Heart left ventricle (tissue), 16 donors: Measurements from ENCODE around the gene PLCB1. TPM values are rescaled to one million over a fixed set of nuclear protein-coding genes. Genes with fewer than 3 reads are reported as not detected.

Experiments
- ATAC-seq, 4 donors: fragments of 200-7000 bp; cut with Tn5 transposase; one replicate each; pipeline ENCODE4 v1.9.1; 2020 to 2022; ENCODE audit warnings: moderate library complexity in 4 of 4, mild to moderate bottlenecking in 3 of 4, moderate number of reproducible peaks in 1 of 4
- DNase-seq, 5 donors: peaks; one replicate each; pipeline ENCODE4 v3.0.0-alpha.2; 2020
- H3K27ac ChIP-seq, 12 donors: fragments of 200-600 bp; sonication (generic) in 4 of 12; one replicate each; pipeline versions ENCODE4 v1.5.0 to v1.8.0; 2016 to 2022; ENCODE audit warnings: mild to moderate bottlenecking in 2 of 12
- H3K27me3 ChIP-seq, 9 donors: fragments of 200-600 bp; sonication (generic) in 2 of 9; one replicate each; pipeline versions ENCODE4 v1.5.1 to v1.8.0; 2016 to 2022; ENCODE audit warnings: mild to moderate bottlenecking in 3 of 9
- H3K36me3 ChIP-seq, 9 donors: fragments of 200-600 bp; sonication (generic) in 2 of 9; one replicate each; pipeline versions ENCODE4 v1.5.0 to v1.8.0; 2018 to 2022; ENCODE audit warnings: mild to moderate bottlenecking in 2 of 9
- H3K4me1 ChIP-seq, 12 donors: fragments of 200-600 bp; sonication (generic) in 4 of 12; one replicate each; pipeline versions ENCODE4 v1.5.0 to v1.8.0; 2016 to 2022; ENCODE audit warnings: mild to moderate bottlenecking in 3 of 12
- H3K4me3 ChIP-seq, 12 donors: fragments of 200-600 bp; sonication (generic) in 4 of 12; one replicate each; pipeline versions ENCODE4 v1.5.0 to v1.8.0; 2017 to 2022; ENCODE audit warnings: mild to moderate bottlenecking in 9 of 12, moderate library complexity in 4 of 12
- H3K9me3 ChIP-seq, 12 donors: fragments of 200-600 bp; sonication (generic) in 4 of 12; one replicate each; pipeline versions ENCODE4 v1.5.0 to v1.8.0; 2016 to 2022; ENCODE audit warnings: mild to moderate bottlenecking in 1 of 12
- CTCF ChIP-seq, 12 donors: fragments of 200-600 bp; sonication (generic) in 4 of 12; IDR thresholded peaks; one replicate each; pipeline versions ENCODE4 v1.5.0 to v1.8.0; 2018 to 2022; ENCODE audit warnings: antibody characterized with exemption in 12 of 12, mild to moderate bottlenecking in 5 of 12
- POLR2A ChIP-seq, 2 donors: fragments of 450-650 bp; IDR thresholded peaks; one replicate each; pipeline ENCODE4 v1.6.1; 2017; ENCODE audit warnings: antibody characterized with exemption in 2 of 2, mild to moderate bottlenecking in 2 of 2, moderate library complexity in 2 of 2
- WGBS, 4 donors: extraction: QIAGEN DNeasy Blood & Tissue Kit in 2 of 4; methylation state at CpG; one replicate each; pipeline versions ENCODE4 v1.1.5 to v1.1.7; 2013 to 2018; 5-methylcytosine and 5-hydroxymethylcytosine counted together
- intact Hi-C, 10 donors: fragments of 100-400 bp; cut with DNase I; formaldehyde crosslinking; loops; one replicate each; pipeline versions ENCODE4 v1.11.1 to v1.14.2; 2022
- polyA plus RNA-seq, 2 donors: library from polyadenylated mRNA; stranded (reverse); fragments of 200-250 nt; gene quantifications; one replicate each; pipeline ENCODE4 v1.2.3, GENCODE V29; 2013
- total RNA-seq, 9 donors: library from RNA; depleted of rRNA in 2 of 9; stranded (reverse); fragments of >200 nt in 2 of 9; fragmentation: NEBNext Ultra II Directional in 3 of 9; extraction: Animal tissue kit (Norgen Biotek cat#: 25700) in 3 of 9; gene quantifications; one replicate each; pipeline versions ENCODE4 v1.1.0 to v1.2.4, GENCODE V29; 2016 to 2023
- donor health status: ischemic (EF 13 %, LVEDD 7.1; RV severe dilation, severe dysfunction).
- donor health status: healthy with polysubstance abuse.
- donor health status: DM: no; HTN: yes; CAD: no.
- donor health status: DM: no; HTN: no; CAD: no.
- donor health status: ischemic (EF 25% LVEDD 6.9; RV normal size, moderate dysfunction).
- donor health status: ischemic (EF 25% LVEDD 5.7; RV mildly dilated, moderate dysfunction).
- donor health status: healthy.
- donor health status: DM: yes; HTN: yes; CAD: no.
- donor health status: ischemic (EF 35%, LVEDD 5.7; RV mildly dilated, moderate dysfunction).
- donor health status: nonischemic (EF 11% LVEDD 7.7; RV severe dilation, severe dysfunction).
- donor health status: DM: yes; HTN: yes; CAD: no.
- donor health status: PGD.
- donor health status: ischemic (EF 29% LVEDD 5.4; RV normal size, mild dysfunction).
- donor health status: nonischemic (EF 23%, LVEDD 6.1; RV moderate dilation, normal function).

The PLCB1 gene
- total and polyA plus RNA-seq, 11 donors = 2.5 to 12.1 (median 7.4) TPM

DNA sequence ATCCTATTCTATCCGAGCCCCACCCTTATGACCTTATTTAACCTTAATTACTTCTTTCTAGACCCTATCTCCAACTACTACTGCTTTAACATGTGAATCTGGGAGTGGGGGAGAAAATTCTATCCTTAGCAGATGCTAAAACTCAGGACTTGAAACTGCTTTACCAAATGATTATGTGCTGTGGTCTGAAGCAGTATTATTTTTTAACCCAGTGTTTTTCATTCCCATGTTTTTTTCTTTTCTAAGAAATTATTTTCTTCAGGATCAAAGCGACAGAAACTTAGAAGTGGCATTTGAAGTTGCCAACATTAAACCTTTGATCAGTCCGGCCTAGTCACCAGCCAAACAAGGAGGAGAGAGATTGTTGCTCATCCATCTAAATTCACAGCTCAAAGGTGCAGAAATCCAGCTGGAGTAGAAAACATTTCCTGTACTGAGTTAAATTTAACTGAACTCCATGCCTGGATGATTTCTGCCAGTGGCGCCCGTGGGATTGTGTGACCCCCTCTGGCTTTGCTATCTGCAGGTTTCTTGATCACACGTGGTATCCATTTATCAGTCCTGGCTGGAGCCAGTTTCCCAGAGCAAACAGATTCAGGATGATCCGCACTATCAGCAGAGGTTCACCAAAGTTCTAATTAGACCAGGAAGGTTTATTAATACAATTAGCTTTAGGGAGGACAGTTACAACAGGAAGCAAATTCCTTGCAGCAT lies 300.5 kb downstream of the PLCB1 start:
- DNase-seq = peak in 1 of 5 donors; percentile 10
- TF ChIP-seq CTCF (IDR thresholded peaks at IDR 0.05) (no peak), POLR2A (IDR thresholded peaks at IDR 0.05) (no peak)
- Histone ChIP-seq H3K36me3 (no peaks in the 10 kb centered on the region), H3K27ac (peak overlapping the region in 10 of 12 donors; percentile 38 to 79 (median 67)), H3K9me3 (no peaks in the 10 kb centered on the region), H3K27me3 (no peaks in the 10 kb centered on the region), H3K4me3 (peak overlapping the region in 6 of 12 donors; percentile 8 to 31 (median 14)), H3K4me1 (peaks cover 3 to 71% (median 25%) of the 10 kb centered on the region in 12 donors)
- WGBS, 4 donors = 18 to 32% (median 27%) methylated on average over 7 of the region's 7 CpGs
- ATAC-seq = peak in 2 of 4 donors; percentile 24 to 30
- intact Hi-C loops = loop anchor here in 1 of 10 donors (10.0 kb wide), 1 partner anchor 72 kb away; no protein-coding TSS in a partner anchor

- no peak overlapping the region for H3K4me3 ChIP-seq
- intact Hi-C loops = loop anchor here in 1 of 10 donors (10.0 kb wide), 1 partner anchor 72 kb away; no protein-coding TSS in a partner anchor
- WGBS, 4 donors = 42 to 49% (median 45%) methylated on average over 3 of the region's 3 CpGs
- H3K9me3 ChIP-seq = no peaks in the 10 kb centered on the region
- H3K36me3 ChIP-seq = no peaks in the 10 kb centered on the region
- H3K27ac ChIP-seq = peak overlapping the region in 7 of 12 donors; percentile 52 to 79 (median 69)
- TF ChIP-seq CTCF (IDR thresholded peaks at IDR 0.05) (no peak), POLR2A (IDR thresholded peaks at IDR 0.05) (no peak)
- peaks cover 3 to 64% (median 25%) of the 10 kb centered on the region in 12 donors for H3K4me1 ChIP-seq
- DNase-seq (no peak), ATAC-seq (no peak)
- H3K27me3 ChIP-seq = no peaks in the 10 kb centered on the region
Measured at GRCh38 chr20:8433291-8433690, 301.2 kb downstream of the PLCB1 start.

GRCh38 chr20:8434326-8434876 lies 302.3 kb downstream of the PLCB1 start:
- peaks cover 3 to 53% (median 22%) of the 10 kb centered on the region in 12 donors for H3K4me1 ChIP-seq
- no peaks in the 10 kb centered on the region for H3K27me3 ChIP-seq
- no peaks in the 10 kb centered on the region for H3K9me3 ChIP-seq
- TF ChIP-seq CTCF (IDR thresholded peaks at IDR 0.05) = no peak
- TF ChIP-seq POLR2A (IDR thresholded peaks at IDR 0.05) = no peak
- peak in 1 of 4 donors; percentile 34 for ATAC-seq
- DNase-seq = no peak
- H3K4me3 ChIP-seq = no peak overlapping the region
- WGBS, 4 donors = 80 to 96% (median 93%) methylated on average over 2 of the region's 2 CpGs
- intact Hi-C loops = loop anchor here in 1 of 10 donors (10.0 kb wide), 1 partner anchor 70 kb away; no protein-coding TSS in a partner anchor
- H3K27ac ChIP-seq = peak overlapping the region in 1 of 12 donors; percentile 40
- no peaks in the 10 kb centered on the region for H3K36me3 ChIP-seq
